ENCODE data around the gene TMED5.

The TMED5 gene

GRCh38 chr1:93123201-93123783 is 56.9 kb downstream of the TMED5 start:
- no peak for DNase-seq (ENCODE audit: low read depth)

- DNase-seq (ENCODE audit: low read depth) = no peak
Measured at GRCh38 chr1:93120614-93121013, 59.6 kb downstream of the TMED5 start.

GRCh38 chr1:93114391-93114790 is 65.8 kb downstream of the TMED5 start:
- no peak for DNase-seq (ENCODE audit: low read depth)

GRCh38 chr1:93113127-93113526 is 67.1 kb downstream of the TMED5 start:
- DNase-seq (ENCODE audit: low read depth) = no peak

- no peak for DNase-seq (ENCODE audit: low read depth)
Measured at GRCh38 chr1:93111561-93111960, 68.7 kb downstream of the TMED5 start.

- DNase-seq (ENCODE audit: low read depth) = no peak
Measured at GRCh38 chr1:93111065-93111464, 69.1 kb downstream of the TMED5 start.

GRCh38 chr1:93109578-93109977 is 70.6 kb downstream of the TMED5 start:
- DNase-seq (ENCODE audit: low read depth) = no peak

- no peak for DNase-seq (ENCODE audit: low read depth)
Measured at GRCh38 chr1:93108335-93108734, 71.9 kb downstream of the TMED5 start.

- no peak for DNase-seq (ENCODE audit: low read depth)
Measured at GRCh38 chr1:93107395-93107794, 72.8 kb downstream of the TMED5 start.

GRCh38 chr1:93106226-93106625 is 74.0 kb downstream of the TMED5 start:
- no peak for DNase-seq (ENCODE audit: low read depth)

- DNase-seq (ENCODE audit: low read depth) = no peak
Measured at GRCh38 chr1:93102142-93102541, 78.1 kb downstream of the TMED5 start.

Data from activated T-helper 9 cell treated with anti-CD3 and anti-CD28 coated beads, Interleukin-2, amount 50 U/mL, for 16 hours (primary cell).